GM20000 (cell line): ENCODE measurements around the gene ZGPAT.

ENCODE experiments used
- DNase-seq: peaks from one replicate; pipeline ENCODE4 v3.0.0; 2012; ENCODE audit warnings: low spot score
- CTCF ChIP-seq: IDR thresholded peaks from 2 replicates; pipeline ENCODE4 v1.5.1; 2012; ENCODE audit warnings: mild to moderate bottlenecking, control low read depth; ENCODE audit errors: extremely low read depth, missing control alignments

ZGPAT gene

DNA sequence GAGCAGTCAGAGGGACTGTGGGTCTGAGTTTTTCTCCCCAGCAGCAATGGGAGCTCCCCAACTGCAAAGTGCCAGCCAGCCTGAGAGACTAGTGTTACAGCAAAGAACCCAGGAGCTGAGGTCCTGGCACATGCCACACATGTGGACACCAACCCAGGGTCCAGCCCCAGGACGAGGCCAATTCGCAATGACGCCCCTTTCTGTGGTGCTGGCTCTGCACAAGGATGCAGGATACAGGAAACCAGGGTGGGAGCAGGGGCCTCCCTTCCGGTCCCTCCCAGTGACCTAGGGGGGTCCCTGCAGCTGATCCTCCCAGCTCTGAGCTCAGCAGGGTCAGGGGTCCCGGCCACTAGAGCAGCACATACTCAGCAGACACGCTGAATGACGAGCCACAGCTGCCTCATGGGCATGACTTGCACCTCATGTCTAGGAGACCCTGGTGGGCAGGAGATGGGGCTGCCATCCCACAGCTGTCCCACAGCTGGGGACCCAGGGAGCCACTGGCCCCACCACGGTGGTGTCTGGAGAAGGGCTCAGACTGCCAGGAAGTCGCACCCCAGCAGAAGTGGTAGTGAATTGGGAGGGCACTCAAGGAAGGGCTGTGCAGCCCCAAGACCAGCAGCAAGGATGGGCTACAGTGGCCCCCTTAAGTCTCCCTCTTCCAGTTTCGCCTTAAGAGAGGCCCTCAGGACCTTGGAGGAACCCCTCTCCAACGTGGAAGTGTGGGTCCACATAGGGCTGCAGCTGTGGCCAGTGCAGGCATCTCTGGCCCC is 3.7 kb upstream of the ZGPAT start:
- peak; percentile 6 for DNase-seq
- no peak for TF ChIP-seq CTCF

GRCh38 chr20:63704749-63705117 is 3.1 kb upstream of the ZGPAT start:
- no peak for DNase-seq
- TF ChIP-seq CTCF: no peak

GRCh38 chr20:63705232-63706026 is 2.4 kb upstream of the ZGPAT start:
- no peak for DNase-seq
- no peak for TF ChIP-seq CTCF

- TF ChIP-seq CTCF: no peak
- peak; percentile 7 for DNase-seq
Measured at GRCh38 chr20:63706027-63706695, 1.7 kb upstream of the ZGPAT start.

DNA sequence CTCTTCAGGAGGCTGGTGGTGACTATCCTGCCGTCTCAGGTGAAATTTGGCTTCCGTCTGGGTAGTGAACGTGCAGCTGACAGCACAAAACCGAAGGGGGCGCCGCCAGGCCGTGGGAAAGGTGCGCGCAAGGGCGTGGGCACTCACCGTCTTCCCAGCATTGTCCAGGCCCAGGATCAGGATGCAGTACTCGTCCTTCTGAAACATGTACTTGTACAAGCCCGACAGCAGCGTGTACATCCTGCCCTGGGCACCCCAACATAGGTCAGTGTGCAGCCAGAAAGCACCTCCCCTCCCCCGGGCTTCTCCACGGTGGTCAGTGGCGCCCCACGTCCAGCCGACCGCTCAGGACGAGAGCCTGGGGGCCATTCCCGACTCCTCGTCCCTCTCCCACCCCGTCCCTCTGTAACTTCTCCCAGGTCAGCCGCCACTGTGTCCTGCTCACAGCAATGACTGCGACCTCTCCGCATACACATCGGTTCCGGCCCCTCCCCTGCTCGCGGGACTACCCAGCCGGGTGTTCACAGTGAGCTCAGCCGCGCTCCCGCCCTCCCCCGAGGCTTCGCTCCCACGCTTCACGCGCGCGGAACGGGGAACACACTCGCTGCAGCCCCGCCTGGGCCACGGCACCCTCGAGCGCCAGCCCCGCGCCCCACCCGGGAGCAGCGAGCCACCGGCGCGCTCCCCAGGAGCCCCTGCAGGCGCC is 834 bp upstream of the ZGPAT start:
- peak; percentile 80 for DNase-seq
- peak; percentile 62 for TF ChIP-seq CTCF

DNA sequence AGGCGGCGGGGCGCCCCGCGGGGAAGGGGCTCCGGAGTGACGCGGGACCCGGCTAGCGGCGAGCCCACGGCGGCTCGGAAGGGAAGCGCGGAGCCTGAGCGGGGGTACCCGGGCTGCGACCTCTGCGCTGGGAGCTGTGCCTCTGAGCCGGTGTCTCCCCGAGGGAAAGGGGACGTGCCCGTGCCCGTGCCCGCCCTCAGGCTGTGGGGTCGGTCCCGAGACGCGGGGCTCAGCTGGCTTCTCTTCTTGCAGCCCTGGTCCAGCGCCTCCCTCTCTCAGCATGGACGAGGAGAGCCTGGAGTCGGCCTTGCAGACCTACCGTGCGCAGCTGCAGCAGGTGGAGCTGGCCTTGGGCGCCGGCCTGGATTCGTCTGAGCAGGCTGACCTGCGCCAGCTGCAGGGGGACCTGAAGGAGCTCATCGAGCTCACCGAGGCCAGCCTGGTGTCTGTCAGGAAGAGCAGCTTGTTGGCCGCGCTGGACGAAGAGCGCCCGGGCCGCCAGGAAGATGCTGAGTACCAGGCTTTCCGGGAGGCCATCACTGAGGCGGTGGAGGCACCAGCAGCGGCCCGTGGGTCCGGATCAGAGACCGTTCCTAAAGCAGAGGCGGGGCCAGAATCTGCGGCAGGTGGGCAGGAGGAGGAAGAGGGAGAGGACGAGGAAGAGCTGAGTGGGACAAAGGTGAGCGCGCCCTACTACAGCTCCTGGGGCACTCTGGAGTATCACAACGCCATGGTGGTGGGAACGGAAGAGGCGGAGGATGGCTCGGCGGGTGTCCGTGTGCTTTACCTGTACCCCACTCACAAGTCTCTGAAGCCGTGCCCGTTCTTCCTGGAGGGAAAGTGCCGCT is 686 bp downstream of the ZGPAT start:
- TF ChIP-seq CTCF: no peak

More for the DNA sequence above, 686 bp downstream of the ZGPAT start:
- no peak for DNase-seq
